CD4-positive, alpha-beta T cell treated with Interleukin-15 for 1 hour (primary cell): Measurements from ENCODE around the gene ERGIC2.
"Not testable (repeated sequence)": the region's sequence is repeated elsewhere in the genome, so short reads cannot be mapped to it uniquely, and the experiment has no call there.

Experiments
- DNase-seq: peaks from one replicate; pipeline ENCODE4 v3.0.0-alpha.2; 2020

Gene ERGIC2

GRCh38 chr12:29290475-29290874 is 90.5 kb downstream of the ERGIC2 start:
- DNase-seq = not testable (repeated sequence)

GRCh38 chr12:29288031-29288430 is 92.9 kb downstream of the ERGIC2 start:
- no peak for DNase-seq

GRCh38 chr12:29287622-29288021 is 93.3 kb downstream of the ERGIC2 start:
- DNase-seq = no peak
